Measurements from ENCODE around the gene PLCB2.

PLCB2 gene

GRCh38 chr15:40269604-40270003 is 38.1 kb downstream of the PLCB2 start:
- no peak for DNase-seq (ENCODE audit: low spot score)

GRCh38 chr15:40267670-40268069 is 40.1 kb downstream of the PLCB2 start:
- no peak for DNase-seq (ENCODE audit: low spot score)

- DNase-seq (ENCODE audit: low spot score): no peak
Observed at GRCh38 chr15:40266828-40267304, 40.9 kb downstream of the PLCB2 start.

GRCh38 chr15:40265875-40266274 is 41.9 kb downstream of the PLCB2 start:
- no peak for DNase-seq (ENCODE audit: low spot score)

- DNase-seq (ENCODE audit: low spot score): no peak
Observed at GRCh38 chr15:40265355-40265754, 42.4 kb downstream of the PLCB2 start.

GRCh38 chr15:40264321-40265153 is 43.2 kb downstream of the PLCB2 start:
- DNase-seq (ENCODE audit: low spot score): no peak

- DNase-seq (ENCODE audit: low spot score): no peak
Observed at GRCh38 chr15:40263024-40263754, 44.5 kb downstream of the PLCB2 start.

GRCh38 chr15:40259021-40259420 is 48.7 kb downstream of the PLCB2 start:
- no peak for DNase-seq (ENCODE audit: low spot score)

GRCh38 chr15:40258544-40258943 is 49.2 kb downstream of the PLCB2 start:
- DNase-seq (ENCODE audit: low spot score): no peak

GRCh38 chr15:40257656-40258450 is 49.9 kb downstream of the PLCB2 start:
- no peak for DNase-seq (ENCODE audit: low spot score)

GRCh38 chr15:40256638-40257235 is 51.0 kb downstream of the PLCB2 start:
- DNase-seq (ENCODE audit: low spot score): peak; percentile 40

- no peak for DNase-seq (ENCODE audit: low spot score)
Observed at GRCh38 chr15:40255033-40255432, 52.7 kb downstream of the PLCB2 start.

- no peak for DNase-seq (ENCODE audit: low spot score)
Observed at GRCh38 chr15:40254452-40254851, 53.3 kb downstream of the PLCB2 start.

- DNase-seq (ENCODE audit: low spot score): no peak
Observed at GRCh38 chr15:40253167-40253790, 54.5 kb downstream of the PLCB2 start.

GRCh38 chr15:40252438-40253166 is 55.1 kb downstream of the PLCB2 start:
- no peak for DNase-seq (ENCODE audit: low spot score)

- no peak for DNase-seq (ENCODE audit: low spot score)
Observed at GRCh38 chr15:40252141-40252437, 55.6 kb downstream of the PLCB2 start.

- DNase-seq (ENCODE audit: low spot score): no peak
Observed at GRCh38 chr15:40251486-40252140, 56.1 kb downstream of the PLCB2 start.

GRCh38 chr15:40250771-40251483 is 56.8 kb downstream of the PLCB2 start:
- DNase-seq (ENCODE audit: low spot score): no peak

- DNase-seq (ENCODE audit: low spot score): no peak
Observed at GRCh38 chr15:40250304-40250656, 57.5 kb downstream of the PLCB2 start.

Measured in CD4-positive, alpha-beta T cell treated with Interleukin-15 for 4 hours (primary cell).